Ascending aorta (tissue), 2 donors: ENCODE data around the gene MACF1. TPM values are rescaled to one million over a fixed set of nuclear protein-coding genes. Genes with fewer than 3 reads are reported as not detected.
"Not testable (repeated sequence)": the region's sequence is repeated elsewhere in the genome, so short reads cannot be mapped to it uniquely, and the experiment has no call there.

ENCODE experiments used
- DNase-seq, 2 donors: peaks; one replicate each; pipeline ENCODE4 v3.0.0-alpha.2; 2019; ENCODE audit warnings: low spot score in 2 of 2
- H3K27ac ChIP-seq, 2 donors: fragments of 200-600 bp; sonication (generic); one replicate each; pipeline ENCODE4 v1.5.1; 2016 to 2017; ENCODE audit warnings: mild to moderate bottlenecking in 1 of 2
- H3K27me3 ChIP-seq: fragments of 200-600 bp; sonication (generic); one replicate; pipeline ENCODE4 v1.5.1; 2017
- H3K36me3 ChIP-seq, 2 donors: fragments of 200-600 bp; sonication (generic); one replicate each; pipeline ENCODE4 v1.5.1; 2016
- H3K4me1 ChIP-seq, 2 donors: fragments of 200-600 bp; sonication (generic); one replicate each; pipeline ENCODE4 v1.5.1; 2016 to 2017; ENCODE audit warnings: mild to moderate bottlenecking in 1 of 2
- H3K4me3 ChIP-seq, 2 donors: fragments of 200-600 bp; sonication (generic); one replicate each; pipeline ENCODE4 v1.5.1; 2016 to 2017; ENCODE audit warnings: mild to moderate bottlenecking in 1 of 2
- H3K9me3 ChIP-seq, 2 donors: fragments of 200-600 bp; sonication (generic); one replicate each; pipeline ENCODE4 v1.5.1; 2016
- intact Hi-C: fragments of 100-400 bp; cut with DNase I; formaldehyde crosslinking; loops from one replicate; pipeline ENCODE4 v1.15.1; 2023
- total RNA-seq: library from RNA; depleted of rRNA; stranded (reverse); fragments of >200 nt; gene quantifications from one replicate; pipeline ENCODE4 v1.1.0, GENCODE V29; 2016
- TF ChIP-seq, protein P1 (sequence below), 3 experiments: fragments of 200-600 bp in 2 of 3; fragments of 450-650 bp in 1 of 3; sonication (generic) in 2 of 3; IDR thresholded peaks; one replicate each; pipeline ENCODE4 v1.5.1; 2016 to 2019; ENCODE audit warnings: antibody characterized with exemption in 3 of 3, mild to moderate bottlenecking in 1 of 3, moderate library complexity in 1 of 3

MACF1 gene
- total RNA-seq, 1 donor from 2014 or later: 279 TPM

- DNase-seq: peak in 1 of 2 donors; percentile 75
- TF ChIP-seq, protein P1, sequence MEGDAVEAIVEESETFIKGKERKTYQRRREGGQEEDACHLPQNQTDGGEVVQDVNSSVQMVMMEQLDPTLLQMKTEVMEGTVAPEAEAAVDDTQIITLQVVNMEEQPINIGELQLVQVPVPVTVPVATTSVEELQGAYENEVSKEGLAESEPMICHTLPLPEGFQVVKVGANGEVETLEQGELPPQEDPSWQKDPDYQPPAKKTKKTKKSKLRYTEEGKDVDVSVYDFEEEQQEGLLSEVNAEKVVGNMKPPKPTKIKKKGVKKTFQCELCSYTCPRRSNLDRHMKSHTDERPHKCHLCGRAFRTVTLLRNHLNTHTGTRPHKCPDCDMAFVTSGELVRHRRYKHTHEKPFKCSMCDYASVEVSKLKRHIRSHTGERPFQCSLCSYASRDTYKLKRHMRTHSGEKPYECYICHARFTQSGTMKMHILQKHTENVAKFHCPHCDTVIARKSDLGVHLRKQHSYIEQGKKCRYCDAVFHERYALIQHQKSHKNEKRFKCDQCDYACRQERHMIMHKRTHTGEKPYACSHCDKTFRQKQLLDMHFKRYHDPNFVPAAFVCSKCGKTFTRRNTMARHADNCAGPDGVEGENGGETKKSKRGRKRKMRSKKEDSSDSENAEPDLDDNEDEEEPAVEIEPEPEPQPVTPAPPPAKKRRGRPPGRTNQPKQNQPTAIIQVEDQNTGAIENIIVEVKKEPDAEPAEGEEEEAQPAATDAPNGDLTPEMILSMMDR (IDR thresholded peaks at IDR 0.05): no peak
- peaks cover 9 to 16% of the 10 kb centered on the region in 2 donors for H3K36me3 ChIP-seq
- intact Hi-C loops: no loop called here
- H3K4me3 ChIP-seq: peak within 1 kb of the TSS; percentile 62 to 66
- H3K27me3 ChIP-seq: no peaks in the 10 kb centered on the region
- H3K4me1 ChIP-seq: peaks cover 0 to 3% of the 10 kb centered on the region in 2 donors
- H3K9me3 ChIP-seq: no peaks in the 10 kb centered on the region
- no peak within 1 kb of the TSS for H3K27ac ChIP-seq
Measured at GRCh38 chr1:39491146-39491921, 286.8 kb downstream of the MACF1 start, which contains the start of gene BMP8A. BMP8A (plus strand) TSS chr1:39491636; CDS start chr1:39491992, 356 bp downstream.

DNA sequence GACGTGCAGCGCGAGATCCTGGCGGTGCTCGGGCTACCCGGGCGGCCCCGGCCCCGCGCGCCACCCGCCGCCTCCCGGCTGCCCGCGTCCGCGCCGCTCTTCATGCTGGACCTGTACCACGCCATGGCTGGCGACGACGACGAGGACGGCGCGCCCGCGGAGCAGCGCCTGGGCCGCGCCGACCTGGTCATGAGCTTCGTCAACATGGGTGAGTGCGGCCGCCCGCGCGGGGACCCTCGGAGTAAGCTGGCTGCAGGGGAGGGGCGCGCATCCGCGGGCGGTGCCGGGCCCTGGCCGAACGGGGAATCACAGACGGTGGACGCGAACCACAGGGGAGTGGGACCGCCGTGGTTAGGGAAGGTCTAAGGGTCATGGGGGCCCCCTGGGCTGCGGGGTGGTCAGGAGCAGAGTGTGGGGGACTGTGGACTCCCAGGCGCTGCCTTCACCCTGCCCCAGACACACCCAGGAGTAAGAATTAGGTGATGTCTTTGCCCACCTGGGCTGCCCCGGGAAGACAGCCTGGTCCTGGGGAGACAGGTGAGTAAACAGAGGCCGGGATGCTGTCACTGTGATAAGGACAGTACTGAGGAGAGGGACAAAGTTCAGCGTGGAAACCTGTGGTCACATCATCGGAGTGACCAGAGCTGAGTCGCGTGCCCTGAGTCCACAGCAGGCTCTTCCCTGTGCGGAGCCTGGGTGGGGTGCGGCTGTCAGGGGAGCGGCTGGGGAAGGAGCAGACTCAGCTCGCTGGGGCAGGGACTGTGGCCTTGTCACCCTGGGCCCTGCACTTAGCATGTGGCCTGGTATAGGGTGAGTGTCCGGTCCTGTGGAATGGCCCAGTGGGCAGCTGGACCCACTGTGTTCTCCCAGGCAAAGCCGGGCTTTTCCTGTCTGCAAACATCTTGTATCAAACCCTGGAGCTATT is 287.9 kb downstream of the MACF1 start:
- intact Hi-C loops, H3K27ac ChIP-seq, DNase-seq, H3K36me3 ChIP-seq, H3K9me3 ChIP-seq, H3K27me3 ChIP-seq, H3K4me1 ChIP-seq: not testable (repeated sequence)
- peak overlapping the region; percentile 62 to 66 for H3K4me3 ChIP-seq

DNA sequence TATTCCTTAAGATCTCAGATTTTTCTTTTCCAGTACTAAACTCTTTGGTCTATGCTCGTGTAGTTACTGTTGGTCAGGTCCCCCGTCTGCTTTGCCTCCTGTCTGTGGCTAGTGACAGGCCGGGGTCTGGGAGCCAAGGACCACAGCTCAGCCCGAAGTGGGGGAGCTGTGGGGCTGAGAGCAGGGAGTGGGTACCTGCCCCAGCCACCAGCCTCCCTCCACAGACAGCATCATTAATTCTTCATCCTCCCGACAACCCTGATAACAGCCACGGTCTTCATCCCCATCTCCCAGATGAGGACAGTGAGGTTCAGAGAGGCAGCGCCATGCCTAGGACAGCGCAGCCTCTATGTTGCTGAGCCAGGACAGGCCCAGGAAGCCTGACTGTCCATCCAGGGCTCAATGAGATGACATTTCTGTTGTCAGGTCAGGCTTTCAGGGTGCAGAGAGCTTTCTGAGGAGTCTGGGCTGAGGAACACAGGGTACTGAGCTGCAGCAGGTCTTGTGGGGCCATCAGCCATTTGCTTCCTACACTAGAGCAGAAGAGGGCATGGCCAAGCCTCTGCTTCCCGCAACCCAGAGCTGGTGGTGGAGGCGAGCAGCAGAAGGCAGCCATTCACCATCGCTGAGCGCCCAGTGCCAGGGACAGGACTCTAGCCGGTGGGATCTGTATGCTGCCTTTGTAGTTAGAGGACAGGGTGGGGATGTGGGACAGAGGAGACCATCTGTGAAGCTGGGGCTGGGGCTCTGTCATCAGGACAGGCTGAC is 288.7 kb downstream of the MACF1 start:
- not testable (repeated sequence) for H3K27me3 ChIP-seq, DNase-seq, H3K4me3 ChIP-seq

DNA sequence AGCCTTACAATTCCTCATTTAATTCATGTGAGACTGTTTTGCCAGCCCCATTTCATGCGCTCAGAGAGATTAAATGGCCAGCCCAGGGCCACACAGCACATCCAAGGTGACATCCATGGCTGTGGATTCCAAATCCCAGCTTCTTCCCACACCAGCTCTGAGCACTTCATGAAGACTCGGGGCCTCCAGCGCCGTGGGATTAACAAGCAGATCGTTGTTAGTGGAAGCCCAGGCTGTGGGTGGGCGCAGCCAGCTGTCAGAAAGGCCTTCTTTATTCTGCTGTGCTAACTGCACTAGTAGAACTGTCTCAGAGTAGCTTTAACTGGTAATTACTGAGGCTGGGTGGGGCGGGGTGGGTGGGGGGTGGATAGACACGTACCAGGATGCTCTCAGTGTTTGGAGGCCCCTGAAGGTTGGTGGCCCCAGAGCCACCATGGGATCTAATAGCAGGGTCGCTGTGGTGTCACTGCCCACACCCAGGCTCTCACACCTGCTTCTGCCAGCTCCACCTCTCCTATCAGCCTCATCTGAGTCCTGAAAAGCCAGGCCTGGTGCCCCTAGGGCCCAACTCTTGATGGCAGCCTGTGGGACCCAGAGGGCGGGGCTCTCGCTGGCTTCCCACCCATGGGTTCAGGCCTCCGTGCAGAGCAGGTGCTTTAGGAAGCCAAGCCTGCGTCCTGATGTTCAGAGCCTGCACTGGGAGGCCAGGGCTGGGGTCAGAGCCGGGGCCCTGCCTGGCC is 290.3 kb downstream of the MACF1 start:
- no peaks in the 10 kb centered on the region for H3K36me3 ChIP-seq
- no peaks in the 10 kb centered on the region for H3K27me3 ChIP-seq
- intact Hi-C loops: no loop called here
- no peaks in the 10 kb centered on the region for H3K9me3 ChIP-seq
- H3K4me1 ChIP-seq: peaks cover 0 to 3% of the 10 kb centered on the region in 2 donors
- TF ChIP-seq, protein P1 (IDR thresholded peaks at IDR 0.05): no peak
- no peak overlapping the region for H3K27ac ChIP-seq
- DNase-seq: no peak
- H3K4me3 ChIP-seq: no peak overlapping the region

More for the DNA sequence above, 288.7 kb downstream of the MACF1 start:
- H3K27ac ChIP-seq, intact Hi-C loops, H3K9me3 ChIP-seq, H3K4me1 ChIP-seq, H3K36me3 ChIP-seq: not testable (repeated sequence)

DNA sequence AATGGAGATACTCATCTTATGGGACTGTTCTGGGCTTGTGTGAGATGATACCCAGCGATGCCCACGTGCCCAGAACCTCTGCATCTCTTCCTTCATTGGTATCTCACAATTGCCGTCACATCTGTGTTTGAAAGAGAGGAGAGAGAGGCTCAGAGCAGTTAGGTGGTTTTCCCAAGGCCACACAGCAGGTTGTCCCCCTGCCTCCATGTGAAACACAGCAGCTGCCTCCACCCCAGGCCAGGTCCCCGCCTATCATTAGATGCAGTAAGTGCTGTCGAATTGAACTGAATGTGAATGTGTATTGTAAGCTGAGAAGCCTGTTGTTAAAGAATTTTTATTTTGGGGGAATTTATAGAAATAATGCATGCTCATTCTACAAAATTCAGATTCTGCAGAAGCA is 292.0 kb downstream of the MACF1 start:
- DNase-seq, H3K27ac ChIP-seq, H3K4me3 ChIP-seq, H3K36me3 ChIP-seq, H3K4me1 ChIP-seq, intact Hi-C loops, H3K9me3 ChIP-seq, H3K27me3 ChIP-seq: not testable (repeated sequence)

- Histone ChIP-seq H3K27me3 (no peaks in the 10 kb centered on the region), H3K36me3 (no peaks in the 10 kb centered on the region), H3K4me1 (no peaks in the 10 kb centered on the region), H3K9me3 (no peaks in the 10 kb centered on the region), H3K27ac (no peak overlapping the region), H3K4me3 (no peak overlapping the region)
- no peak for DNase-seq
- TF ChIP-seq, protein P1 (IDR thresholded peaks at IDR 0.05): no peak
- intact Hi-C loops: no loop called here
Measured at GRCh38 chr1:39497585-39497984, 293.1 kb downstream of the MACF1 start.

DNA sequence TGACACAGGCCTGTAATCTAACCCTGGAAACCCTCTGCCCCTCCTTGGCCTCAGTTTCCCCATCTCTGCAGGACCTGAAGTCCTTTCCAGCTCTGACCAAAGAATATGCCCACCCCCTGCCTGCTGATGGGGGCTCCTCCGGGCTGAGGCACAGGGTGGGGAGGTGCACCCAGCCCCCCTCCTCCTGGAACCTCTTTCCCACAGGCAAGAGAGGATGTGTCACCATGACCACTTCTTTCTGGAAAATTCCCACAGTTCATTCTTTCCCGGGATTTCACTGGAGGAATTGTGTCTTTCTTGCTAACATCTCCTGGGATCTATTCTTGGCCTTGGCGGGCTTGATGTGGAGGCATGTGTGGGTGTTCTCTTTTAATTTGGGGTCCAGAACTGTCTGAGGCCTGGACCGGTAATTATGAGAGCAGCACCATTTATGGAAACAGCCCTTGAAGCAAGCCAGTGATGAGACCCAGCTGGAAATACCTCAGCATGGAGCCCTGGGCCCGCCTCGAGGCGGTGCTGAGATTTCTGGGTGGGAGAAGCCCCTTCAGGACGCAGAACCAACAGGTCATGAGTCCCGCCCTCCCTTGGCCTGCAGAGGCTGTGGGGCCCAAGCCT is 293.7 kb downstream of the MACF1 start:
- intact Hi-C loops, H3K36me3 ChIP-seq, H3K9me3 ChIP-seq, DNase-seq, H3K4me1 ChIP-seq, H3K27ac ChIP-seq, H3K4me3 ChIP-seq, H3K27me3 ChIP-seq: not testable (repeated sequence)

GRCh38 chr1:39498821-39499220 is 294.3 kb downstream of the MACF1 start:
- H3K27me3 ChIP-seq, H3K9me3 ChIP-seq, H3K4me3 ChIP-seq, intact Hi-C loops, DNase-seq, H3K4me1 ChIP-seq, H3K36me3 ChIP-seq, H3K27ac ChIP-seq: not testable (repeated sequence)
